CD14-positive monocyte (primary cell): ENCODE data around the gene HMOX2. TPM values are rescaled to one million over a fixed set of nuclear protein-coding genes. Genes with fewer than 3 reads are reported as not detected.

Experiments used
- DNase-seq, 3 donors: peaks; one replicate each; pipeline ENCODE4 v3.0.0-alpha.2; 2011 to 2022
- H2AFZ ChIP-seq: 2 replicates; pipeline ENCODE4 v1.6.0; 2012; ENCODE audit warnings: mild to moderate bottlenecking, low read depth, low read length, inconsistent platforms; ENCODE audit not compliant: insufficient read depth, poor library complexity, severe bottlenecking
- H3K27ac ChIP-seq, 2 donors: 1 replicate in 1 of 2; 2 replicates in 1 of 2; pipeline ENCODE4 v1.5.1; 2012 to 2013; ENCODE audit warnings: low read length in 2 of 2, control low read depth in 1 of 2, inconsistent platforms in 1 of 2, low read depth in 1 of 2, mild to moderate bottlenecking in 1 of 2
- H3K27me3 ChIP-seq, 2 donors: one replicate each; pipeline versions ENCODE4 v1.6.0 to v1.6.1; 2011 to 2013; ENCODE audit warnings: low read length in 2 of 2; ENCODE audit not compliant: control insufficient read depth in 2 of 2, insufficient read depth in 2 of 2
- H3K36me3 ChIP-seq, 2 donors: replicated peaks in 1 of 2; 1 replicate in 1 of 2; 2 replicates in 1 of 2; pipeline versions ENCODE4 v1.5.1 to v1.6.1; 2012 to 2013; ENCODE audit warnings: low read length in 2 of 2, control low read depth in 1 of 2, inconsistent platforms in 1 of 2, mild to moderate bottlenecking in 1 of 2; ENCODE audit not compliant: insufficient read depth in 2 of 2, control insufficient read depth in 1 of 2
- H3K4me1 ChIP-seq, 2 donors: 1 replicate in 1 of 2; 2 replicates in 1 of 2; pipeline versions ENCODE4 v1.5.1 to v1.6.1; 2012 to 2013; ENCODE audit warnings: low read length in 2 of 2, control low read depth in 1 of 2, inconsistent platforms in 1 of 2, mild to moderate bottlenecking in 1 of 2, moderate library complexity in 1 of 2; ENCODE audit not compliant: insufficient read depth in 2 of 2, control insufficient read depth in 1 of 2
- H3K4me2 ChIP-seq: replicated peaks from 2 replicates; pipeline ENCODE3; 2012; ENCODE audit warnings: low read length, moderate library complexity, mild to moderate bottlenecking; ENCODE audit not compliant: poor library complexity, severe bottlenecking; ENCODE audit errors: extremely low read depth
- H3K4me3 ChIP-seq, 3 experiments: fragments of 200-600 bp in 1 of 3; sonication (generic) in 1 of 3; replicated peaks in 1 of 3; 1 replicate in 2 of 3; 2 replicates in 1 of 3; pipeline ENCODE4 v1.5.1; 2011 to 2013; ENCODE audit warnings: low read length in 3 of 3, mild to moderate bottlenecking in 3 of 3, control low read depth in 2 of 3, low read depth in 2 of 3, inconsistent platforms in 1 of 3, moderate library complexity in 1 of 3
- H3K79me2 ChIP-seq: 2 replicates; pipeline ENCODE4 v1.6.0; 2012; ENCODE audit warnings: mild to moderate bottlenecking, control low read depth, inconsistent platforms, low read length, moderate library complexity; ENCODE audit not compliant: insufficient read depth
- H3K9ac ChIP-seq: 2 replicates; pipeline ENCODE4 v1.6.0; 2017; ENCODE audit warnings: low read length, mild to moderate bottlenecking; ENCODE audit not compliant: insufficient read depth, poor library complexity, severe bottlenecking
- H3K9me3 ChIP-seq, 2 donors: replicated peaks in 1 of 2; 1 replicate in 1 of 2; 2 replicates in 1 of 2; pipeline versions ENCODE4 v1.5.1 to v1.6.1; 2012 to 2013; ENCODE audit warnings: low read length in 2 of 2, control low read depth in 1 of 2; ENCODE audit not compliant: control insufficient read depth in 1 of 2, insufficient read depth in 1 of 2
- H4K20me1 ChIP-seq: 2 replicates; pipeline ENCODE4 v1.6.0; 2012; ENCODE audit warnings: mild to moderate bottlenecking, low read length, control low read depth, moderate library complexity; ENCODE audit not compliant: insufficient read depth
- H3K27ac Mint-ChIP-seq, 7 donors: one replicate each; pipeline ENCODE4 v1.8.0; 2020; ENCODE audit warnings: mild to moderate bottlenecking in 7 of 7, mixed read lengths in 7 of 7, moderate library complexity in 6 of 7, inconsistent platforms in 2 of 7
- H3K27me3 Mint-ChIP-seq, 3 donors: one replicate each; pipeline ENCODE4 v1.8.0; 2021 to 2022; ENCODE audit warnings: low read depth in 3 of 3, mild to moderate bottlenecking in 3 of 3, mixed read lengths in 3 of 3, moderate library complexity in 3 of 3, inconsistent platforms in 1 of 3
- H3K36me3 Mint-ChIP-seq, 2 donors: one replicate each; pipeline ENCODE4 v1.8.0; 2020; ENCODE audit warnings: mixed read lengths in 2 of 2, inconsistent platforms in 1 of 2, mild to moderate bottlenecking in 1 of 2
- H3K4me1 Mint-ChIP-seq: one replicate; pipeline ENCODE4 v1.8.0; 2020; ENCODE audit warnings: mild to moderate bottlenecking, mixed read lengths
- H3K4me3 Mint-ChIP-seq, 2 donors: one replicate each; pipeline ENCODE4 v1.8.0; 2020; ENCODE audit warnings: mild to moderate bottlenecking in 2 of 2, mixed read lengths in 2 of 2, moderate library complexity in 1 of 2
- H3K9me3 Mint-ChIP-seq, 7 donors: one replicate each; pipeline ENCODE4 v1.8.0; 2020 to 2022; ENCODE audit warnings: mixed read lengths in 7 of 7, mild to moderate bottlenecking in 6 of 7, moderate library complexity in 6 of 7, inconsistent platforms in 2 of 7
- CTCF ChIP-seq: fragments of 200-600 bp; IDR thresholded peaks from one replicate; pipeline ENCODE4 v1.8.0; 2022; ENCODE audit warnings: antibody characterized with exemption, mild to moderate bottlenecking
- WGBS: methylation state at CpG from one replicate; pipeline ENCODE4 v1.1.5; 2013; ENCODE audit warnings: missing lambda C conversion rate; ENCODE audit not compliant: insufficient coverage; 5-methylcytosine and 5-hydroxymethylcytosine counted together
- intact Hi-C, 2 donors: fragments of 100-400 bp; cut with micrococcal nuclease; formaldehyde crosslinking; loops; one replicate each; pipeline versions ENCODE4 v1.15.0 to v1.15.1; 2023
- polyA plus RNA-seq, 3 donors: library from polyadenylated mRNA; depleted of rRNA in 1 of 3; unstranded in 2 of 3; stranded (reverse) in 1 of 3; fragments of 300-500 nt in 2 of 3; fragments of >200 nt in 1 of 3; fragmentation: Illumina TruSeq in 2 of 3; gene quantifications; 1 replicate in 2 of 3; 2 replicates in 1 of 3; pipeline ENCODE4 v1.2.3, GENCODE V29; 2012 to 2021

Gene HMOX2
- polyA plus RNA-seq, 3 donors = 21.7 to 33.2 (median 25.0) TPM

- Histone ChIP-seq H3K9me3 (no peaks in the 10 kb centered on the region), H3K4me2 (peak overlapping the region; percentile 50), H2AFZ (no peak overlapping the region), H3K79me2 (peaks cover 12% of the 10 kb centered on the region), H3K4me1 (peaks cover 23 to 29% of the 10 kb centered on the region in 2 donors), H4K20me1 (no peaks in the 10 kb centered on the region), H3K9ac (no peak overlapping the region), H3K36me3 (peaks cover 30 to 36% of the 10 kb centered on the region in 2 donors), H3K27me3 (no peaks in the 10 kb centered on the region), H3K4me3 (peak overlapping the region in 1 of 3 experiments; percentile 37), H3K27ac (peak overlapping the region; percentile 62 to 84)
- peak; percentile 82 to 88 (median 83) for DNase-seq
- Mint-ChIP-seq H3K4me1 (peaks cover 36% of the 10 kb centered on the region), H3K27me3 (peaks cover 0 to 2% (median 2%) of the 10 kb centered on the region in 3 donors), H3K9me3 (peaks cover 0 to 4% (median 0%) of the 10 kb centered on the region in 7 donors), H3K4me3 (peak overlapping the region; percentile 34 to 53), H3K27ac (peak overlapping the region; percentile 86 to 96 (median 94)), H3K36me3 (peaks cover 30 to 42% of the 10 kb centered on the region in 2 donors)
- WGBS = 2% methylated on average over 7 of the region's 13 CpGs
- no peak for TF ChIP-seq CTCF
- intact Hi-C loops = loop anchor here (1.0 to 5.0 kb wide), 4 partner anchors 29 to 82 kb away; partner anchors contain the start of gene HMOX2 (in 1 of the 2)
Measured at GRCh38 chr16:4505356-4506147, 29.4 kb downstream of the HMOX2 start.

- H3K36me3 Mint-ChIP-seq = peaks cover 35 to 45% of the 10 kb centered on the region in 2 donors
- Histone ChIP-seq H3K79me2 (peaks cover 11% of the 10 kb centered on the region), H3K4me3 (no peak overlapping the region), H3K4me1 (peaks cover 32 to 38% of the 10 kb centered on the region in 2 donors), H3K27ac (peak overlapping the region in 1 of 2 donors; percentile 84), H3K36me3 (peaks cover 30 to 36% of the 10 kb centered on the region in 2 donors), H3K9me3 (no peaks in the 10 kb centered on the region), H2AFZ (no peak overlapping the region), H4K20me1 (no peaks in the 10 kb centered on the region), H3K9ac (no peak overlapping the region), H3K27me3 (no peaks in the 10 kb centered on the region), H3K4me2 (no peak overlapping the region)
- H3K27me3 Mint-ChIP-seq = peaks cover 0 to 2% (median 2%) of the 10 kb centered on the region in 3 donors
- peaks cover 40% of the 10 kb centered on the region for H3K4me1 Mint-ChIP-seq
- no peak overlapping the region for H3K4me3 Mint-ChIP-seq
- TF ChIP-seq CTCF = peak; percentile 91
- peak overlapping the region in 6 of 7 donors; percentile 80 to 96 (median 90) for H3K27ac Mint-ChIP-seq
- intact Hi-C loops = loop anchor here (1.0 to 5.0 kb wide), 3 partner anchors 42 to 81 kb away; no protein-coding TSS in a partner anchor
- peak; percentile 76 to 84 (median 83) for DNase-seq
- H3K9me3 Mint-ChIP-seq = peaks cover 0 to 4% (median 0%) of the 10 kb centered on the region in 7 donors
- 7% methylated on average over 3 of the region's 3 CpGs for WGBS
Measured at GRCh38 chr16:4506450-4506849, 30.3 kb downstream of the HMOX2 start.
